IPS-NIHi7 (cell line): ENCODE data around the gene RPS6KA2.
"Not testable (repeated sequence)": the region's sequence is repeated elsewhere in the genome, so short reads cannot be mapped to it uniquely, and the experiment has no call there.

Source experiments
- DNase-seq: peaks from one replicate; pipeline ENCODE4 v3.0.0; 2012; ENCODE audit warnings: mixed read lengths; ENCODE audit errors: extremely low spot score

RPS6KA2 gene

DNA sequence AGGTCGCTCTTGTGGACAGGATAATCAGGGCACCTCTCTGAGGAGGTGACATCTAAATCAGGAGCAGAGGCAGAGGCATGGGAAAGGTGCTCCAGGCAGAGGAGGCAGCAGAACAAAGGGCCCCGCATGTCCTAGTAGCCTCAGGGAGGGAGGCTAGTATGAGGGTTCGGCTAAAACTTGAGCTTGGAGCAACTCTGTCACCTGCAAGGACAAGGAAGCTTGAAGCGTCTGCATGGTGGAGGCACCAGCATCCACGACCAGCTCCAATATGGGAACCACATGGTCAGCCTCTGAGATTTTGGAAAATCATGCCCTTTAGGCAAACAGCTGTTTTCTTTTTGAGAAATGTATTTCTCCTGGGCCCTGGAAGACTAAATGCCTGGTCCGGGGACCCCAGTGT lies 231.3 kb downstream of the RPS6KA2 start:
- DNase-seq: no peak

DNA sequence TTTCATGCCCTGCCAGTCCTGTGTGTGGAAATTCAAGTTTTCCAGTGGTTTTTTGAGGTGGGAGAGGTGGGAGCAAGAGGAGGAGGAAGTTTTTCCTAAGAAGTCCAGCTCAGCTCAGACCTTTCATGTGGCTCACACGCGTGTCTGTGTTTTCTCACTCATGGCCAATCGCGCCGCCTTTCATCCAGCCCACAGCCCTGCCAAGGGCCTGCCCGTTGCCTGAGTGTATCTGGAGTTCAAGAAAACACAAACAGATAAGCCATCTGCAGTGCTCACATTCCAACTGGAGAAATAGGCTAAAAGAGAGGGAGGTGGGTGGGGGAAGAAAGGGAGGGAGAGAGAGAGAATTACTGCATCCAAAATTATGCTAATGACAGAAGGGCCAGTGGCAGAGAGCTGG lies 231.7 kb downstream of the RPS6KA2 start:
- DNase-seq: no peak

GRCh38 chr6:166394036-166394892 lies 232.8 kb downstream of the RPS6KA2 start:
- DNase-seq: no peak

- DNase-seq: no peak
These were observed 233.6 kb downstream of the RPS6KA2 start for GRCh38 chr6:166393535-166393823.

GRCh38 chr6:166392755-166393534 lies 234.1 kb downstream of the RPS6KA2 start:
- not testable (repeated sequence) for DNase-seq

GRCh38 chr6:166389119-166389518 lies 237.9 kb downstream of the RPS6KA2 start:
- DNase-seq: no peak

GRCh38 chr6:166388290-166389004 lies 238.6 kb downstream of the RPS6KA2 start:
- DNase-seq: no peak

DNA sequence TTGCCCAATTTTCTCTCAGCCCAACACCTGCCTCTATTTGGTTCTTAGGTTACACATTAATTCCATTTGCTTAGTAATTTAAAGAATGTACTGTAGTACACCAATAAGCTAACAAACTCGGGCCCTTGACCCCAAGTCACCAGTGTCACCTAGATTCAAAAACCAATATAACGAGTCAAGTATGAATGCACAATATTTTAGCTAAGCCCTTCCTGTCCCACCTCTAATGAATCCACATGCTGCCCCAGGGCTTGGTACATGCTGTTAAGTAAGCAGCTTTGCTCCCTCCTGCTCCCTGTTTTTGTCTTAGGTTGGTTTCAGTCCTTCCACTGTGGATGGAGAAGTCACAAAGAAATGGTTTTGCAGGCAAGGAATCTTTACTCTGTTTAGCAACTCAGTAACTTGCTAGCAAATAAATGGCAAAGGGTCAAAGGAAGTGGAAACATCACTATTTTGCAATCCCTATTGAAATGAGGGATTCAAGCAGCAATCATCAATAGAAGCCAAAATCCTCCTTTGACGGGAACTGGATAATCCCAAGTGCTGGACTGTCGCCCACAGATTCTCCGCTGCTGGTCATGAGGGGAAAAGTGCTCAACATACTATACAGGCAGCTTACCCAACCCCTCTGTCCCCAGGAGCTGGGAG lies 239.3 kb downstream of the RPS6KA2 start:
- DNase-seq: no peak

DNA sequence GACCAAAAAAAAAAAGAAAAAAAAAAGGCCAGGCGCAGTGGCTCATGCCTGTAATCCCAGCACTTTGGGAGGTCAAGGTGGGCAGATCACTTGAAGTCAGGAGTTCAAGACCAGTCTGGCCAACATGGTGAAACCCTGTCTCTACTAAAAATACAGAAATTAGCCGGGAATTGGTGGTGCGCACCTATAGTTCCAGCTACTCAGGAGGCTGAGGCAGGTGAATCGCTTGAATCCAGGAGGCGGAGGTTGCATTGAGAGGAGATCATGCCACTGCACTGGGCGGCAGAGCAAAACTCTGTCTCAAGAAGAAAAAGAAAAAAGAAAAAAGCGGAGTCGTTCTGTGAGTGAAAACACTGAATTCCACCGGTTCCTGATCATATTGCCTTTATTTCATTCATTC lies 240.0 kb downstream of the RPS6KA2 start:
- DNase-seq: not testable (repeated sequence)

DNA sequence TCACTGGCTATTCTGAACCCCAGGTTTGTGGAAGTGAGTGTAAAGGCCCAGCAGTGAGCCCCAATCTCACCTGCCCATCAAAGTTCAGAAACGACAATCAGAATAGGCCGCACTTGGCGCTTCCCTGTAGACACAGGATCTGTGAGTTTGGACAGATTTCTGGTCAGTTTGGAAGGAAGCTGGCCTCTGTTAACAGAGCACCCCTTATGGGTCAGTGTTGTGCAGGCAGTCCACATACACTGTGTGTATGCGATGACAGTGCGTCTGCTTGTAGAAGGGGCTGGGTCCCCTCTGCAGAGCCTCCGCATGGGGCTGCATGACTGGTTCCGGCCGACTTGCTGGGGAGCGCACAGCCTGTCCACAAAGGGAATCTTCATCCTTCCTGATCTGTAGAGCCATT lies 240.9 kb downstream of the RPS6KA2 start:
- DNase-seq: no peak

- not testable (repeated sequence) for DNase-seq
These were observed 243.2 kb downstream of the RPS6KA2 start for GRCh38 chr6:166383802-166384363.

- DNase-seq: peak; percentile 99
These were observed 243.9 kb downstream of the RPS6KA2 start, which contains the start of gene MPC1 for GRCh38 chr6:166382933-166383801. Gene MPC1 (minus strand): TSS chr6:166382940. CDS start chr6:166382876, 64 bp downstream.

- no peak for DNase-seq
These were observed 244.5 kb downstream of the RPS6KA2 start for GRCh38 chr6:166382500-166382932.

DNA sequence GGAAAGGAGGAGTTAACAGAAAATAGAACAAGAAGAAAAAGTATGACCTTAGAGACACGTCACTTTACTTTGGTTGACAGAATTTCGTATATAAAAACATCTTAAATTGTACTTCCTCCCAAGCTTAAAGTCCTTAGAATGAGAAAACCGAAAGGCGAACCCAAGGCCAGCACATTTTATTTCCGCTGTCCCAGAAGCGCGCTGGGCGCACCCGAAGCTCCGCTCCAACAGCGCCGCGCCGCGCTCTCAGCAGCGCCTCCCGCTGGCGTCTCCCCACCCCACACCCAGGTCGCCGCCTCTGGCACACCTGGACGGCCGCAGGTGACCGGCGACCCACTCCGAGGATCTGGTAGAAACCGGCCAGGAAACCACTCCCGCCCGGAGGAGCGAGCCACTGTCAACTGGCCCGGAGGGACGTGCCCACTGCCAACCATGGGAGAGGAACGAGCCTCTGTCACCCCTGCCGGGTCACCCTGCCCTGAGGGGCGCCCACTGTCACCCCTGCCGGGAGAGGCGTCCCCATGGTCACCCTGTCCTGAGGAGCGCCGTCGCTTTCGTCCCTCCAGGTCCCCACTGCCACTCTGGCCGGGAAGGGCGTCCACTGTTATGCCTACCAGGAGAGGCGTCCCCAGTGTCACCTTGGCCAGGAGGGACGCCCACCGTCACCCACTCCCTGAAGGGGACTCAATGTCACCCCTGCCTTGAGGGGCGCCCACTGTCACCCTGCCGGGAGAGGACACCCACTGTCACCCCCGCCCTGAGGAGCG lies 245.1 kb downstream of the RPS6KA2 start:
- DNase-seq: peak; percentile 80

DNA sequence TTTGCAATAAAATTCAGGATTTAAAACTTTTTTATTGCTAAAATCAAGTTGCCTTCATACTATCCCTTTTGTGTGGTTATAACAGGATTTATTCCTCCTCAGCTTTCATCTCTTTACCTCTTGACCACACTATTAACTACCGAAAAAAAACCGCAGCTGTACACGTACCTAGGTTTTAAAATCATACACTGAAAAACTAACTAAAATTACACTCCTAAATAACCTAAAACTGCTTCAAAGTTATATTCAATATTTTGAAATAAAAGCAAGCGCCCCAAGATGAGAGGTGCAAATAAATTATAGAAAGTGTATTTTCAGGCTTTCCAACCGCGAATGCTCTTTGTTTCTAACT lies 245.7 kb downstream of the RPS6KA2 start:
- no peak for DNase-seq

DNA sequence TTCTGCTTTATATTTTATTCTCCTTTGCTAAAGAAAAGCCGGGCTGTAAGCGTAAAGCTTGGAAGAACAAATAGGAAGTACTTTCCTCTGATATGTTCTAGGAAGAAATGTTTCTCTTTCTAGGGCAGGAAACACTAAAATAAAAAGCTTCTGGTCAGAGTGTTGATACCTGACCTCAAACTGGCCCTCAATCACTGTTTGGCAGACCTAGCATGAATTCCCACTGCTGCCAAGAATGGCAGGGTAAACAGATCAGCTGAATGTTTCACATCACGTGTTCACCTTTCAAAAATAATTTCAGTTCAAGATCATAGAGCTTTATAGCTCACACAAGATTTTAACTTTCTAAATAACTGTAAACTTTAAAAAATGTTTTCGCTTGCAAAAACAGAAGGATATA lies 247.3 kb downstream of the RPS6KA2 start:
- DNase-seq: no peak

- DNase-seq: no peak
These were observed 247.9 kb downstream of the RPS6KA2 start for GRCh38 chr6:166379103-166379586.

GRCh38 chr6:166377721-166378120 lies 249.3 kb downstream of the RPS6KA2 start:
- no peak for DNase-seq

GRCh38 chr6:166375013-166375412 lies 252.0 kb downstream of the RPS6KA2 start:
- DNase-seq: no peak

GRCh38 chr6:166370489-166370888 lies 256.6 kb downstream of the RPS6KA2 start:
- no peak for DNase-seq
